SH-SY5Y (cell line): ENCODE results near the gene PDE9A.

Experiments used
- GATA2 ChIP-seq: IDR thresholded peaks from 2 replicates; pipeline ENCODE4 v1.6.1; 2011; ENCODE audit warnings: mild to moderate bottlenecking, low read depth, low read length
- GATA3 ChIP-seq: IDR thresholded peaks from 2 replicates; pipeline ENCODE4 v1.6.1; 2011; ENCODE audit warnings: low read depth, mild to moderate bottlenecking, low read length, moderate library complexity

Gene PDE9A

DNA sequence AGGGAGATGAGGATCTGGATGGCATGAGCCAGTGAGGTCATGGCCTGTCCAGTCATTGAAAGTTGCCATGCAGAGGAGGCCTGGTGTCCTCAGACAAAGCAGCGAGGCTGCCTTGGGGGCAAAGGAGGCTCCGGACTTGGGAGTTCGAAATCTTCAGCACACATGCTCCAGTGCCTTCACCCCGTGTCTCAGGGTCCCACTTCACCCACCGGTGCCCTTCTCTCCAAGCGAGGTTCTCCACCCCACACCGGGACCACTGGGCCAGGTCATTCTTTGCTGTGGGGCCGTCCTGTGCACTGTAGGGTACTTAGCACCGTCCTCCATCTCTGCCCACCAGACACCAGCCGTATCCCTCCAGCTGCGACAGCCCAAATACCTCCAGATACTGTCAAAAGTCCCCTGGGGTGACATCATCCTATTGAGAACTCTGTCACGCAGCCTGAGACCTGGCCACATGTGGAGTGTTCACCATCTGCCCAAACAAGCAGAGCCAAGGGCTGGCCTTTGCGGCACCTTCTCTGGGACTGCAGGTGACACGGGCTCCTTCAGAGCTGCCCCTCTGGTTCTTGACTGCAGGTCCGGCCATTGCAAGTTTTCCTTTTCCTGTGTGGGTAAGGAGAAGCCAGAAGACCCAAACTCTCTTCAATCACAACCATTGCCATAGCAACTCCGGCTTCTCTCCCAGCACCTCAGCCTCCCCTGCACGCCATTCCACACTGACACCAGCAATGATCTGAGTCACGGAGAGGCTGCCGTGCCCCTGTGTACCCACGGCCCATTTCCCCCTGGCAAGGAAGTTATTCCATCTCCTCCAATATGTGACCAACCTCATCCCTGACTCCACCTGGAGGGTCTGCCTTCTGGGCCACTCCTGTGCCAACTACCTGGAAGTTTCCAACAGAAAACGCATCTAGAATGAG lies 20.4 kb upstream of the PDE9A start:
- no peak for TF ChIP-seq GATA2
- TF ChIP-seq GATA3, result no peak

GRCh38 chr21:42633858-42634257 lies 19.6 kb upstream of the PDE9A start:
- TF ChIP-seq GATA3, result no peak
- TF ChIP-seq GATA2, result no peak

DNA sequence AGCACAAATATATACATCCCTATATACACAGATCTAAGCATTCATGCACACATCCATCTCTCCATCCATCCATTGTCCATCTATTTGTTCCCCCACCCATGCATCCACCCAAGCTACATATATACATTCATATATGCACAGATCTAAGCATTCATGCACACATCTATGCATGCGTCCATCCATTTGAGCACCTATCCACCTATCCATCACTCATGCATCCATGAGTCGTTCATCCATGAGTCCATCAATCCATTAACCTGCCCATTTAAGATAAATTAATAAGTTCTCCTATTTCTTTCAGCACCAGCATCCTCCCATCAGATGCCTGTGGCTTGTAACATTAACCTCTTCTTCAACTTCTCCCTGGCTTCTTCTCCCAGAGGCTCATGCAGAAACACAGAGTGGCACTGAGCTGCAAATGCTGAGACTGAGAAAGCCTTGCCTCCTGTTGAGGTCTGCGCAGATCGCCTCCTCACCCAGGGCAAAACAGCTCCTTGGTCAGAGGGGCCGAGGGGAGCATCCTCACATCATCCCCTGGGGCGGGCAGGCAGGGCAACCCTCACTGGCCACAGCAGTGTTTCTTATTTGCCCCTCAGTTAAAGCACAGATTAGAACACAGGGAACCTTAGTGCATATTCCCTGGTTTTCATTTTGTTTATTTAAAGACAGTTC lies 17.4 kb upstream of the PDE9A start:
- TF ChIP-seq GATA2 (no peak), GATA3 (no peak)

GRCh38 chr21:42636520-42637266 lies 16.7 kb upstream of the PDE9A start:
- TF ChIP-seq GATA2, result no peak
- no peak for TF ChIP-seq GATA3

GRCh38 chr21:42637267-42638041 lies 16.0 kb upstream of the PDE9A start:
- TF ChIP-seq GATA2, result no peak
- no peak for TF ChIP-seq GATA3

DNA sequence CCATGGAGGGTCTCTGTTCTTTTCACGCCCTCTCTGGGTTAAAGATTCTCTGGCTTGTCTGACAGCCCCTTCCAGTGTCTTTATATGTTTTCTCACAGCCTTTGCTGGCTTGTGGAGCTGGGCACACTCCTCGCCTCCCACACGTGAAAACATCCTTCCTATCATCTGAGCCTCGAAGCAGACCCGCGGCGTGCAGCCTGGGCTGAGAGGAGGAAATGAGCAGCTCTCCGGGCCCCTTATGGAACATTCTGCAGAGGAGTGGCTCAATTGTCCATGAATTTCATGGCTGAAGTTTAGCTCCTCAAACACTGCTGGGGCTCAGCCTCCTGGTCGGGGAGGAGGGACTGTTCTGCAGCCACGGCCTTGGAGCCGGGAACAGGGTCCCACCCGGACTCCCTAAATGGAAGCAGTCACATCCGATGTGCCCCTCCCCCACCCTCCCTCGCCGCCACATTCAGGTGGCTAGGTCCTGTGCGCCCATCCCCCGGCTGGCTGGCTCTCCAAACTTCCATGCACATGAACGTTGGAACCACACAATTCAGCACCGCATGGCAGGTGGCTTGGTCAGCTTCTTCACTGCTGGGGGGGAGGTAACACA lies 15.1 kb upstream of the PDE9A start:
- TF ChIP-seq GATA3, result no peak
- TF ChIP-seq GATA2, result no peak

DNA sequence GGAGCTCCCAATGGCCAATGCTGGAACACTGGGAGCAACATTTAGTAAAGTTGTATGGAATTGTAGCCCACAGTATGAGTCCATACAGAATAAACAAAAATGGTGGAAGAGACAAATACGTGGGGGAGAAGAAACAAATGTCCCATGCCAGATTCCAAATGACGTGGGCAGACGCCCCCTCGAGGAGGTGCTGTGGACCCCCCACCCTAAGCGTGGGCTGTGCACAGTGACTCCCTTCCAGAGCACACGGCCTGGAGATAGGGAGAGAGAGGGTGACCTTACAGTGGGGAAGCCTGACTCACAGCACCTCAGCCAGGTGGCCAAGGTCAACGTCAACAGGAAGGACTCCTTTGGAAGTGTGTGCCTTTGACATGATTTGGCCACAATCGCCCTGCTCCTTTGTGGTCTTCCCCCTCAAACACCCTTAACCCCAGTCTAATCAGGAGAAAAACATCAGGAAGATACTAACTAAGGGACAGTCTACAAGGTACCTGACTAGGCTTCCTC lies 13.7 kb upstream of the PDE9A start:
- no peak for TF ChIP-seq GATA3
- no peak for TF ChIP-seq GATA2

GRCh38 chr21:42640486-42640885 lies 12.9 kb upstream of the PDE9A start:
- TF ChIP-seq GATA2 (no peak), GATA3 (no peak)

DNA sequence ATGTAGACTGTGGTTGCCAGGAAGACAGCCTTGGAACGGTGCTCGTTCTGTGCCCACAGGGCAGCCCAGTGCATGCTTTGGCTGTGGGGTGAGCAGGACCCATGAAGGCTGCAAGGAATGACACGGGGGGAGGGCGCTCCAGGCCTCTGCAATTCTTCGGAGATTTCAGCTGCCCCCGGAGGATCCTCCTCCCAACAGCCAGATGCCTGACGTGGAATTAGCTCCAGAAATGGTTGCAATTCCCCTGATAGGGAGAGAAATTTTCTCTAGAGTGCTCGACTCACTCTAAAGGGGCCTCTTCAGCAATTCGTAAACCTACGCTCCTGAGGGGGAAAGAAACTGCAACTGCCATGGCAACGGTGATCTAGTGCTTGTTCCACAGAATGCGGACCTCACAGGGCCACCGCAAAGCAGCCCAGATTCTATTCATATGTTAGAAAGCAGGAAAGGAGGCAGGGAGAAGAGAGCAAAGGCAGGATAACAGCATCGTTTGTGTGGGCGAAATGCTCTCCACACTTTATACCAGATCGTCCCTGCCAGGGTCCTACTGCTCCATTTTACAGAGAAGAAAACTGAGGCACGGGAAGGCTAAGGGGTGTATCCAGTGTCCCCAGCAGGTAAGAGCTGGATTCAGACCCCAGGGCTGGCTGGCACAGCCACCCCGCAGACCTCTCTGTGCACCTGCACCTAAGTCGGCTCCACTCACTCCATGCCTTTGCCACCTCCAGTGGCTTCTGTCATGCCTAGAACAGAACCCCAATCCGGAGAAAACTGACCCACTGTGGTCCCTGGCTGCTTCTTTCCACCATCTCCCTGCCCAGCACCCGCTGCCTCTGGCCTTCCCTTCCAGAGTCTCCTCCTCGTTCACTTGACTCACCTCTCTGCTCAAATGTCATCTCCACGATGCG lies 11.9 kb upstream of the PDE9A start:
- TF ChIP-seq GATA3, result no peak
- TF ChIP-seq GATA2, result no peak

- no peak for TF ChIP-seq GATA2
- no peak for TF ChIP-seq GATA3
Measured at GRCh38 chr21:42642219-42642745, 11.1 kb upstream of the PDE9A start.

- TF ChIP-seq GATA2, result no peak
- TF ChIP-seq GATA3, result no peak
Measured at GRCh38 chr21:42644223-42645208, 8.9 kb upstream of the PDE9A start.
